Measurements from ENCODE around the gene MT1E. TPM values are rescaled to one million over a fixed set of nuclear protein-coding genes. Genes with fewer than 3 reads are reported as not detected.

MT1E gene
- total and polyA plus RNA-seq, 2 of the 13 experiments (the other 11 are each of a cell fraction or from before 2014, with no cell fraction given), result 110 to 1,072 TPM

- TF ChIP-seq ZNF331 (CRISPR knock-in tag; IDR thresholded peaks at IDR 0.05), result 0 out of 2 replicates have a peak, but pooled peaks have one; percentile 42
- TF ChIP-seq SALL1 (CRISPR knock-in tag; IDR thresholded peaks at IDR 0.05), result peak; percentile 64
- TF ChIP-seq ZNF263 (CRISPR knock-in tag; IDR thresholded peaks at IDR 0.05), result peak; percentile 64; the same call in 1 of the 2 replicates
- peak; percentile 74 for TF ChIP-seq HNF1B (CRISPR knock-in tag; IDR thresholded peaks at IDR 0.05)
- no peak for TF ChIP-seq CCAR2 (optimal IDR thresholded peaks at IDR 0.05; ENCODE audit: low read depth, low read length)
- peak; percentile 33; the same call in 1 of the 2 replicates for TF ChIP-seq IKZF5 (CRISPR knock-in tag; IDR thresholded peaks at IDR 0.05)
- TF ChIP-seq TBP (CRISPR knock-in tag; IDR thresholded peaks at IDR 0.05), result no peak
- TF ChIP-seq STAG1 (CRISPR knock-in tag; IDR thresholded peaks at IDR 0.05), result peak; percentile 95
- 0 out of 2 replicates have a peak, but pooled peaks have one; percentile 48 for TF ChIP-seq TARDBP (CRISPR knock-in tag; IDR thresholded peaks at IDR 0.05)
- TF ChIP-seq FOXA3 (CRISPR knock-in tag; IDR thresholded peaks at IDR 0.05), result peak; percentile 32; the same call in 1 of the 2 replicates
- TF ChIP-seq KAT8 (CRISPR knock-in tag; IDR thresholded peaks at IDR 0.05), result 0 out of 2 replicates have a peak, but pooled peaks have one; percentile 37
- TF ChIP-seq ATF5 (CRISPR knock-in tag; IDR thresholded peaks at IDR 0.05; ENCODE audit: low read depth), result no peak
- peak; percentile 56; the same call in 1 of the 2 replicates for TF ChIP-seq REPIN1 (CRISPR knock-in tag; IDR thresholded peaks at IDR 0.05; ENCODE audit: borderline replicate concordance, low read depth)
- no peak for TF ChIP-seq STAT6 (CRISPR knock-in tag; IDR thresholded peaks at IDR 0.05; ENCODE audit: borderline replicate concordance)
- no peak for TF ChIP-seq AKNA (CRISPR knock-in tag; IDR thresholded peaks at IDR 0.05; ENCODE audit: borderline replicate concordance)
- TF ChIP-seq ZMYM4 (CRISPR knock-in tag; IDR thresholded peaks at IDR 0.05), result peak; percentile 60; the same call in 1 of the 2 replicates
- TF ChIP-seq PHF21A (CRISPR knock-in tag; IDR thresholded peaks at IDR 0.05), result 0 out of 2 replicates have a peak, but pooled peaks have one; percentile 24
- no peak for TF ChIP-seq ZNF430 (CRISPR knock-in tag; IDR thresholded peaks at IDR 0.05)
Observed at GRCh38 chr16:56576585-56577299, 48.8 kb upstream of the MT1E start (continued).

Data from HepG2 (cell line).